GM15510 (cell line): Measurements from ENCODE around the gene TTLL11.

Experiments
- POLR2A ChIP-seq: IDR thresholded peaks from 3 replicates; pipeline ENCODE4 v1.6.1; 2011; ENCODE audit warnings: borderline replicate concordance; ENCODE audit not compliant: insufficient read length; ENCODE audit errors: extremely low read depth

Gene TTLL11

DNA sequence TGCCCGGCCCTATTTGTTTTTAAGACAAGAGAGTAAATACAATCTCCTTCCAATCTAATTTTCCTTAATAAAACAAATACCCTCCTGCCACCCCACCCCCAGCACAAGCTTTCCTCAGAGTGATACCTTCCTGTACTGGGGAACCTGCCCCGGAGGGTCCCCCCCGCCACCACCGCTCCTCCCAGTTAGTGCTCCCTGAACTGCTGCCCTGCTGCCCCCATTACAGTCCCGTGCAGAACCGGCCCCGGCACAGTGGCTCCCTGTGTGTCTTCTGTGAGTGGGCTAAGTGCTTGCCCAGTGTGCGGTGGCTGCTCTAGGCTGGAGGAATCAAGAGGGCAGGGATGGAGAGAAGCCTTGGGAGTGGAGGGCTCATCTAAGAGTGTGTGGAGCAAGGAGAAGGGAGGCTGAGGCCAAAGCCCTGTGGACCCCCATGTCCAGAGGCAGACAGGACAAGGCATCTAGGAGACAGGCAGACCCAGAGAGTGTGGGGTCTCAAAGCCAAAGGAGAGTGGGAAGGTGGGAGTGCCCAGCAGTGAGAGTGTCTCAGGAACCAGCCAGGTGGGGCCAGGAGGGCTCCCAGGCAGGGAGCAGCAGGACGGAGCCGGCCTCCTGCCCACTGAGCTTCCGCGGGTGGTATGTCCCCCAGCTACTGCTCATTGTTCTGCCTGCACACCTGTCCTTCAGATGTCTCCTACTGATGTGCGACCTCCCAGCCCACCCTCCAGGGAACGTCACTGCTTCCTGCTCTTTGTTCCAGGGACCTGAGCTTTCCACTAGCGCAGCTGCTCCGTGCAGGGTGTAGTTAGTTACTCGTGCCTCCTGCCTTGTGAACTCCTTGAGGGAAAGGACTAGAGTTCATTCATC is 312.7 kb downstream of the TTLL11 start:
- no peak for TF ChIP-seq POLR2A

DNA sequence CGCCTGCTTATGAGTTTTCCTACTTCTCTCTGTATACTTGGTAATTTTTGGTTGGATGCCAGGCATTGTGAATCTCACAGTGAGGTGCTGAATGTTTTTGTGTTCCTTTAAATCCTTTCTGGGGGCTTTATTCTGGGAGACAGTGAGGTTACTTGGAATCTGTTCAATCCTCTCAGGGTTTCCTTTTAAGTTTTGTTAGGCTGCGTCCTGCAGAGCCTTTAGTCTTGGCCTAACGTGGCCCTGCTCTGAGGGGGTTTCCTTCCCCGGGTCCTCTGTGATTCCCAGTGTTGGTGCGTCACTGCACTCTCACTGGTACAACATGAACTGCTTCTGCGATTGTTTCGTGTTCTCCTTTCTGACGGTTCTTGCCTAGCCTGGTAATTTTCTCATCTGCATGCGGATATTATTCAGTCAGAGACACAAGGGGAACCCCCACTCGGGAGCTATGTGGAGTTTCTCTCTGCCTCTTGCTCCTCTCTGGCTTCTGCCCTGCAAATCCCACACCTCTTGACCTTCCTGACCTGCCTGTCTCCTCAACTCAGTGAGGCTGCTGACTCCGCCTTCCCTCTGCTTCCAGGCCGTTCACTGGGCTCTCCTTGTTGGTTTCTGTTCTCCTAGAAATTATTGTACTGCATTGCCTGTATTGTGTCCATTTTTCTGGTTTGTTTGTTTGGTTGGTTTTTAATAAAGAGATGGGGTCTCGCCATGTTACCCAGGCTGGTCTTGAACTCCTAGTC is 313.6 kb downstream of the TTLL11 start:
- no peak for TF ChIP-seq POLR2A

DNA sequence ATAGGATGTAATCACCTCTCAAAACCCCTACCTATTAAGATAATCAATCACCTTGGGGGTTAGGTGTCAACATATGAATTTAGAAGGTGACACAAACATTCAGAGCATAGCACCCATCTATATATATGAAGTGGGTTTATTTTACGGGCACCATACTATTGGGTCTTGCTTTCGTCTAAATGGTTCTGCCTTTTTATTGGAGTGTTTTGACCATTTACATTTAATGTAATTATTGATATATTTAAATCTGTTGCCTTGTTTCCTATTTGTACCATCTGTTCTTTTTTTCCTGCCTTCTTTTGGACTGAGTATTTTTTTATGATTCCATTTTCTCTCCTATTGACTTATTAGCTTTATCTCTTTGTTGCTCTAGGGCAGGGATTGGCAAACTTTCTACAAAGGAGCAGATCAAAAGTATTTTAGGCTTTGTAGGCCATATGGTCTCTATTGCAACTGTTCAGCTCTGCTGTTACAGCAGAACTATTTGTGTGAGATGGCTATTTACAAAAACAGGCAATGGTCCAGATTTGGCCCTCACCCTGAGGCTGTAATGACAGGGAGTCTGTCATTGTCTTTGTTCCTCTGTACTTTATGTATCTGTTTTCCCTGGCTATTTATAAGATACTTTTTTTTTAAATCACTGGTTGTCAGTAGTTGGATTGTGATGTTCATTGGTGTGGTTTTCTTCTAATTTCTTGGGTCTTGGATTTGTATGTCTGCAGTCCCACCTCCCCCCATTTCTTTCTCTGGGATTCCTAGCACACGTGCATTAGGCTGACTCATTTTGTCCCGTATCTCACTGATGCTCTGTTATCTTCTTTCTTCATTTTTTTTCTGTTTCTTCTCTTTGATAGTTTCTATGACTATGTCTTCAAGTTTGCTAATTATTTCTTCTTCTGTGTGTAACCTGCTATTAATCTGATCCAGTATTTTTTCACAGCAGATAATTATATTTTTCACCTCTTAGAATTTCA is 314.6 kb downstream of the TTLL11 start:
- TF ChIP-seq POLR2A = no peak

DNA sequence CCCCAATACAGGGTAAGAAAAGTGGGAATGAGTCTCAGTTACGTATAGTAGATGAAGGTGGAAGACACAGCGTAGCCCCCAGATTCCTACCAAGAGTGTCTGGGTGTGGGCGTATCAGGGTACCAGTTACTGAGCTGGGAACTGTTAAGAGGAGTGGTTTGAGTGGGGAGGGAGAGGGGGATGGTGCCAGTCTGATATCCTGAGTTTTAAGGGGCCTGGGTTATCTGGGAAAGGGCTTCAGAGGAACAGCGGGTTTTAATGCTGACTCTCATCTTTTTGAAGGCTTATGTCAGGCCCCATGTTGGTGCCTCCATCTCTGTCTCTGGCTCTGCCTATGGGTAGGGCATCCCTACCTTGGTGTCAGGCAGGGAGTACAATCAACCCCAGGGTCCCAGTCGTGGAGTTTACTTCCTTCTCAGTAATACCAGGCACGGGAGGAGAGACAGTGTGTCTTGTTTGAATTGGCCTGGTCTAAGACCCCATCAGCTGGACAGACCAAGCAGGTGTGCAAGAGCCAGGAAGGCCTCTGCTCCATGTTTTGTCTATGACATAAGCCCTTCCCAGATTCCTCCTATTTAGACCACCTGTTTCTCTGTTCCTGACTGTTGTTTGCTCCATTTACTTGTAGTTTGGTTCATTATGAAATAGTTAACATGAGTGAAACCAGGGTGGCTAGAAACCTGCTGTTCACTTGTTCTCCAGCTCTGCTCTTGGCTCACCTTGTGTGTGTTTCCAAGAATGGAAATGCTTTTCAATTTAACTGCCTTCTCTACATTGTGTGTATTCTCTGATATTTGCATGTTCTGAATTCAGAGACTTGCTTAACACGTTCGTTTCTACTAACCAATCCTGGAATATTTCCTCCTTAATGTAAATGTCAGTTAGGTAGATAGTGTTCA is 316.1 kb downstream of the TTLL11 start:
- no peak for TF ChIP-seq POLR2A

DNA sequence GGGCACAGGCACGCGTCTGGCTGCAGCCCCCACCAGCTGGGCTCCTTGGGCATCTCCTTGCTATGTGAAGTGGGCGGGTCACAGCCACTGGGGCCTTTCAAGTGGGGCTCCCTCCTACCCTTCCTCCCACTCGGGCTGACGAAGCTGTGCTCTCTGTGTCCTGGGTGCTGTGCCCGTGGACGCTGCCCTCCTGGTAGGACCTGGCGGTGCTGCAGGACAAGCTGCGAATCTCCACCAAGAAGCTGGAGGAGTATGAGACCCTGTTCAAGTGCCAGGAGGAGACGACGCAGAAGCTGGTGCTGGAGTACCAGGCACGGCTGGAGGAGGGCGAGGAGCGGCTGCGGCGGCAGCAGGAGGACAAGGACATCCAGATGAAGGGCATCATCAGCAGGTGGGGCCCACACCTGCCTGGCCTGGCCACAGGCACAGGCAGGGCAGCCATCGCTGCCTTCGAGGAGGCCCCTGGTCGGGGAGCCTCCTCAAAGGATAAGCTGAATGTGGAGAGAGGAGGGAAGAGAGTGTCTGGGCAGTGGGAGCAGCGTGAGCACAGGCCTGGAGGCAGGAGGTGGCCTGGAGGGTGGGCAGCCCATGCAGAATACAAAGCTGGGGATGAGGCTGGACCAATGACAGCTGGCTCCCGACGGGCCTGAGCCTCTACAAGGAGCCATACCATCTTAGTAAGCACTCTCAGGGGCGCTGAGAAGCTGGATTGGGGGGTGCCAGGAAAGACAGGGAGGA is 316.9 kb downstream of the TTLL11 start:
- no peak for TF ChIP-seq POLR2A

DNA sequence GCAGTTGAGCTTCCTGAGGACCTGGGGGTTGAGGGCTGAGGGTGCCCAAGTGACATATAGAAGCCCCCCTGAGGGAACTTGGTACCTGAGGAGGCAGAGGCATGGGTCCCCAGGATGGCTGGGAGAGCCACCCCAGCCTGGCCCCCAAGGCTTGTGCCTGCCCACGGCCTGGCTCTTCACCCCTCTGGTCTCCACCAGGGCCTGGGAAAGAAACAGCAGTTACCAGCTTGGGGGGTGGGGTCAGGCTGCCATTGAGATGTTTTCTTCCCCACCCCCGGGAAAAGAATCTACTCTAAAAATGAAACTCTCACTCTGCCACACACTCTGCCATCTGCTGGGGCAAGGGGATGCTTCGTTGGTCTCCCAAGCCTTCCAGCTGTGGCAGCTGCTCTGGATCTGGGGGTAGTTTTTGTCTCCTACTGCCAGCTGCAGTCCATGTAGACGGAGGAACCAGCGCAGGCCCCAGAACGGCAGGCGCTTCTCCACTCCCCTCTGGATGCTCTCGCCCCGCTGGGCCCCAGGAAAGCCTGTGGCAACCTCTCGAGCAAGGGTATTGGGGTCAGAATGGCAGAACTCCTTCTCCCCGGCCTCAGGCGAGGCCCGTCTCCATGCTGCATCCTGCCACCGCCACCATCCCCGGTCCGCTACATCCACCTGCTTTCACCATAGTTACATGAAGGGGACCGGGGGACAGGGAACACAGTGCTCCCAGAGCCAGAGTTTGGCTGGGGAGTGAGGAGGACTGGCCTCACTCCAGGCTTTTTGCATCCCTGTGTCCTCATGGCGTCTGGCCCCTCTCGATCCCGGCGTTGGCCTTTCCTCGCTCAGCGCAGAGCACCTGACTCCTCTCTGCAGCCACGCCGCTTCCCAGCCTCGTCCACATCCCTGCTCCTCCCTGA is 318.1 kb downstream of the TTLL11 start:
- no peak for TF ChIP-seq POLR2A

DNA sequence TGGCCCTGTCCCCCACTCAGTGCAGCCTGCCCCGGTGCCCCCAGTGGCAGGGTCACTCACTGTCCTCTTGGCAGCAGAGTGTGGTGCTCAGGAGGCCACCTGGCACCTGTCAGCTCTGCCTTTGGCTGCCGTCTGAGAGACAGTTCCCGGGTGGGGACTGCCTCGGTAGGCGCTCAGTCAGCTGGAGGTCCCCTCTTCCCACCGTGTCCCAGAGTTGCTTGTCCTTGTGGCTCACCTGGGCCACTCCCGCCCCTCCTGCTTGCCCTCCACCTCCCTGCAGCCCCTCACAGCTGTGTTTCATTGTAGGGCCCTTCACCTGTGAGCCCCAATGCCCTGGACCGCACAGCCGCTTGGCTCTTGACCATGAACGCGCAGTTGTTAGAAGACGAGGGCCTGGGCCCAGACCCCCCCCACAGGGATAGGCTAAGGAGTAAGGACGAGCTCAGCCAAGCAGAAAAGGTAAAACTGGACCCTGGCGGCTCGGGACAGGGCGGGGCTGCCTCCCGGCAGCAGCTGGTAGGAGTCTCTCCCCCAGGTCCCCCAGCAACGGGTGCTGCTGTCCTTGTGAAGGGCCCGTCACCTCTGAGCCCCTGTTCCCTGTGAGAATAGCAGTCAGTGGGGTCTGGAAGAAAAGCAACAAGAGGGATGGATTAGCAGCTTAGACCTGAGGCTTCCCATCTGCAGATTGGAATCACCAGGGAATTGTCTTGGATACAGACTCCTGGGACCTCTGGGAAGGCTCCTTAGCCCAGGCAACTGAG is 319.0 kb downstream of the TTLL11 start:
- TF ChIP-seq POLR2A = no peak

DNA sequence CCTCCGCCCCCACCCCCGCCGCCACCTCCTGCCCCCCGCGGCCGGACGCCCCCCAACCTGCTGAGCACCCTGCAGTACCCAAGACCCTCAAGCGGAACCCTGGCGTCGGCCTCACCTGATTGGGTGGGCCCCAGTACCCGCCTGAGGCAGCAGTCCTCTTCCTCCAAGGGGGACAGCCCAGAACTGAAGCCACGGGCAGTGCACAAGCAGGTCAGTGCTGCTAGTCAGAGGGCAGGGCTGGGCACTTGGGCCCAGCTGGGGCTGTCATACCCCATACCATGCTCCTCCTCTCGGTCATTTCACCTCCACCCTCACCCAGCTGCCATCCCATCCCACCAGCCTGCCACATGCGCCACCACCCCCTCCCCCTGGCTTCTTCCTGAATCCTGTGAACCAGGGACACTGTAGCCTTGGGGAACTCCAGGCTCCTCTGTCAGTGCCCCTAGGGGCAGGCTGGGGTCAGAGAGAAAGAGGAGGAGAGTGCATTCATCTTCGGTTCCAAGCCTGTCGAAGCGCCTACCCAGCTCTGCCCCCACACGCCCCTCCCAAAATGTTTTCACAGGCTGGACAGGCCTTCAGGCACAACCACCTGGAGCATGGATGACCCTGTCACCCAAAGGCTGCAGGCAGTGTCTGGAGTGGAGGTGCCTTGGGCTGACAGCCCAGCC is 319.7 kb downstream of the TTLL11 start:
- TF ChIP-seq POLR2A = no peak

DNA sequence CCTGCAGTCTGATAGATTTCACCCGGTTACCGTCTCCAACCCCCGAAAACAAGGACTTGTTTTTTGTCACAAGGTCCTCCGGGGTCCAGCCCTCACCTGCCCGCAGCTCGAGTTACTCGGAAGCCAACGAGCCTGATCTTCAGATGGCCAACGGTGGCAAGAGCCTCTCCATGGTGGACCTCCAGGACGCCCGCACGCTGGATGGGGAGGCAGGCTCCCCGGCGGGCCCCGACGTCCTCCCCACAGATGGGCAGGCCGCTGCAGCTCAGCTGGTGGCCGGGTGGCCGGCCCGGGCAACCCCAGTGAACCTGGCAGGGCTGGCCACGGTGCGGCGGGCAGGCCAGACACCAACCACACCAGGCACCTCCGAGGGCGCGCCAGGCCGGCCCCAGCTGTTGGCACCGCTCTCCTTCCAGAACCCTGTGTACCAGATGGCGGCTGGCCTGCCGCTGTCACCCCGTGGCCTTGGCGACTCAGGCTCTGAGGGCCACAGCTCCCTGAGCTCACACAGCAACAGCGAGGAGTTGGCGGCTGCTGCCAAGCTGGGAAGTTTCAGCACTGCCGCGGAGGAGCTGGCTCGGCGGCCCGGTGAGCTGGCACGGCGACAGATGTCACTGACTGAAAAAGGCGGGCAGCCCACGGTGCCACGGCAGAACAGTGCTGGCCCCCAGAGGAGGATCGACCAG is 320.4 kb downstream of the TTLL11 start:
- no peak for TF ChIP-seq POLR2A
